A549 (cell line): ENCODE results near the gene CYB5RL. TPM values are rescaled to one million over a fixed set of nuclear protein-coding genes. Genes with fewer than 3 reads are reported as not detected.

ENCODE experiments used
- ATAC-seq, 2 experiments: fragments of 200-7000 bp in 1 of 2; fragments of >200 bp in 1 of 2; cut with Nextera tagmentation in 1 of 2; cut with Tn5 transposase in 1 of 2; 3 replicates each; pipeline versions ENCODE4 v1.8.0 to v1.9.1; 2018 to 2020; ENCODE audit warnings: mild to moderate bottlenecking in 1 of 2, moderate library complexity in 1 of 2
- CTCF ChIA-PET: fragments of 300-600 bp; sonication (Branson Sonifier 250); formaldehyde crosslinking; extraction: SDS; loops from one replicate; lab custom pipeline; 2021; ENCODE audit warnings: antibody characterized with exemption, inconsistent platforms; lab: Yijun Ruan, JAX
- POLR2A ChIA-PET: fragments of 350-600 bp; formaldehyde crosslinking; extraction: SDS; loops from one replicate; lab custom pipeline; 2021; ENCODE audit warnings: antibody characterized with exemption, inconsistent platforms; lab: Yijun Ruan, JAX
- DNase-seq, 2 experiments: peaks; one replicate each; pipeline versions ENCODE4 v3.0.0 to v3.0.0-alpha.2; 2011 to 2016; ENCODE audit warnings: low read depth in 1 of 2, low spot score in 1 of 2
- FAIRE-seq: peaks from 2 replicates; lab custom pipeline; 2011; peaks lifted over from hg19 to GRCh38; lab: Jason Lieb, UNC
- H3K27ac ChIP-seq, 2 experiments: fragments of >200 bp; sonication (Bioruptor Twin); formaldehyde crosslinking; 3 replicates each; pipeline ENCODE4 v1.5.1; 2016 to 2017
- H3K4me1 ChIP-seq: fragments of >200 bp; sonication (Bioruptor Twin); formaldehyde crosslinking; 3 replicates; pipeline ENCODE4 v1.6.1; 2016
- H3K4me2 ChIP-seq: fragments of >200 bp; sonication (Bioruptor Twin); formaldehyde crosslinking; 3 replicates; pipeline ENCODE4 v1.6.1; 2016
- H3K4me3 ChIP-seq: fragments of >200 bp; sonication (Bioruptor Twin); formaldehyde crosslinking; 3 replicates; pipeline ENCODE4 v1.5.1; 2016
- H3K9me3 ChIP-seq: fragments of >200 bp; sonication (Bioruptor Twin); formaldehyde crosslinking; 3 replicates; pipeline ENCODE4 v1.6.1; 2016
- CBX2 ChIP-seq: fragments of 200-600 bp; sonication (generic); IDR thresholded peaks from 2 replicates; pipeline ENCODE4 v1.6.1; 2016; ENCODE audit warnings: low read depth, mild to moderate bottlenecking, borderline replicate concordance
- CBX8 ChIP-seq: fragments of 200-600 bp; sonication (generic); IDR thresholded peaks from 2 replicates; pipeline ENCODE4 v1.6.1; 2016
- CEBPB ChIP-seq, 2 experiments: fragments of >200 bp in 1 of 2; sonication (Bioruptor Twin) in 1 of 2; formaldehyde crosslinking in 1 of 2; IDR thresholded peaks; 2 replicates each; pipeline ENCODE4 v1.6.1; 2012 to 2016
- ESRRA ChIP-seq: fragments of 150-350 bp; IDR thresholded peaks from 2 replicates; pipeline ENCODE4 v1.6.1; 2014; ENCODE audit warnings: mild to moderate bottlenecking, low read length, borderline replicate concordance
- HDAC2 ChIP-seq: fragments of 200-600 bp; sonication (generic); IDR thresholded peaks from 2 replicates; pipeline ENCODE4 v1.6.1; 2016
- HOXB13 ChIP-seq: fragments of 250-450 bp; sonication (Bioruptor Pico); IDR thresholded peaks from 2 replicates; pipeline ENCODE4 v1.5.0; 2020; ENCODE audit warnings: low read depth, mild to moderate bottlenecking, moderate library complexity
- HOXB5 ChIP-seq: fragments of 250-450 bp; sonication (Bioruptor Pico); IDR thresholded peaks from 2 replicates; pipeline ENCODE4 v1.5.0; 2020; ENCODE audit warnings: mild to moderate bottlenecking, moderate library complexity
- JUNB ChIP-seq: fragments of >200 bp; sonication (Bioruptor Twin); formaldehyde crosslinking; IDR thresholded peaks from 2 replicates; pipeline ENCODE4 v1.6.1; 2016
- KDM5A ChIP-seq: fragments of 200-600 bp; sonication (generic); IDR thresholded peaks from 2 replicates; pipeline ENCODE4 v1.6.1; 2016; ENCODE audit warnings: antibody characterized with exemption, mild to moderate bottlenecking
- NFE2L2 ChIP-seq: fragments of 150-350 bp; conservative IDR thresholded peaks from 2 replicates; pipeline ENCODE4 v1.6.1; 2014; ENCODE audit warnings: low read length
- PHF8 ChIP-seq: fragments of 200-600 bp; sonication (generic); IDR thresholded peaks from 2 replicates; pipeline ENCODE4 v1.6.1; 2016; ENCODE audit warnings: low read depth, mild to moderate bottlenecking, antibody characterized with exemption, moderate library complexity, borderline replicate concordance
- POLR2A ChIP-seq: IDR thresholded peaks from 2 replicates; pipeline ENCODE4 v1.6.1; 2012; ENCODE audit warnings: mild to moderate bottlenecking, low read length
- POLR2AphosphoS2 ChIP-seq: conservative IDR thresholded peaks from 2 replicates; pipeline ENCODE4 v1.6.1; 2012; ENCODE audit warnings: low read length, improper control_type of control experiment, inconsistent platforms
- RARB ChIP-seq: fragments of 250-450 bp; sonication (Bioruptor Pico); IDR thresholded peaks from 2 replicates; pipeline ENCODE4 v1.8.0; 2021; ENCODE audit warnings: mild to moderate bottlenecking, moderate library complexity
- RNF2 ChIP-seq: fragments of 200-600 bp; sonication (generic); IDR thresholded peaks from 2 replicates; pipeline ENCODE4 v1.6.1; 2016; ENCODE audit warnings: low read depth, mild to moderate bottlenecking, antibody characterized with exemption, moderate library complexity, borderline replicate concordance
- TP53 ChIP-seq: fragments of 250-450 bp; sonication (Bioruptor Pico); IDR thresholded peaks from 2 replicates; pipeline ENCODE4 v1.5.0; 2021; ENCODE audit warnings: mild to moderate bottlenecking, moderate library complexity
- ZNF302 ChIP-seq: fragments of 250-450 bp; sonication (Bioruptor Pico); IDR thresholded peaks from 2 replicates; pipeline ENCODE4 v1.9.0; 2021; ENCODE audit warnings: inconsistent platforms, mild to moderate bottlenecking, moderate library complexity
- WGBS: methylation state at CpG from one replicate; pipeline ENCODE4 v1.1.6; 2017; ENCODE audit errors: missing lambda C conversion rate; 5-methylcytosine and 5-hydroxymethylcytosine counted together
- polyA plus RNA-seq, 4 experiments: library from polyadenylated mRNA; depleted of rRNA in 3 of 4; stranded (reverse); fragments of >200 nt; fragmentation: RNase III in 1 of 4; extraction: RNeasy Plus Mini Kit Qiagen cat#74134 plus additional on column Dnase treatment in 1 of 4; gene quantifications; 2 replicates in 3 of 4; 3 replicates in 1 of 4; pipeline ENCODE4 v1.2.3, GENCODE V29; 2011 to 2017
- TF ChIP-seq, protein P1 (sequence below): fragments of 250-450 bp; sonication (Bioruptor Pico); IDR thresholded peaks from 2 replicates; pipeline ENCODE4 v1.5.0; 2020; ENCODE audit warnings: low read depth, mild to moderate bottlenecking, moderate library complexity
- TF ChIP-seq, protein P2 (sequence below): IDR thresholded peaks from 2 replicates; pipeline ENCODE4 v1.6.1; 2012; ENCODE audit warnings: low read depth, borderline replicate concordance
- TF ChIP-seq, protein P3 (sequence below): fragments of >200 bp; sonication (Bioruptor Twin); formaldehyde crosslinking; IDR thresholded peaks from 2 replicates; pipeline ENCODE4 v1.6.1; 2016
- TF ChIP-seq, protein P4 (sequence below): fragments of 150-350 bp; IDR thresholded peaks from 2 replicates; pipeline ENCODE4 v1.6.1; 2014; ENCODE audit warnings: low read depth, mild to moderate bottlenecking, low read length
- TF ChIP-seq, protein P5 (sequence below): IDR thresholded peaks from 2 replicates; pipeline ENCODE4 v1.6.1; 2012
- TF ChIP-seq, protein P6 (sequence below): IDR thresholded peaks from 2 replicates; pipeline ENCODE4 v1.6.1; 2012
- TF ChIP-seq, protein P7 (sequence below): fragments of 200-600 bp; sonication (generic); IDR thresholded peaks from 2 replicates; pipeline ENCODE4 v1.6.1; 2016; ENCODE audit warnings: antibody characterized with exemption, mild to moderate bottlenecking, moderate library complexity

The CYB5RL gene
- polyA plus RNA-seq, 2 of the 4 experiments (the other 2 are of a cell fraction), result 3.6 to 4.2 TPM

DNA sequence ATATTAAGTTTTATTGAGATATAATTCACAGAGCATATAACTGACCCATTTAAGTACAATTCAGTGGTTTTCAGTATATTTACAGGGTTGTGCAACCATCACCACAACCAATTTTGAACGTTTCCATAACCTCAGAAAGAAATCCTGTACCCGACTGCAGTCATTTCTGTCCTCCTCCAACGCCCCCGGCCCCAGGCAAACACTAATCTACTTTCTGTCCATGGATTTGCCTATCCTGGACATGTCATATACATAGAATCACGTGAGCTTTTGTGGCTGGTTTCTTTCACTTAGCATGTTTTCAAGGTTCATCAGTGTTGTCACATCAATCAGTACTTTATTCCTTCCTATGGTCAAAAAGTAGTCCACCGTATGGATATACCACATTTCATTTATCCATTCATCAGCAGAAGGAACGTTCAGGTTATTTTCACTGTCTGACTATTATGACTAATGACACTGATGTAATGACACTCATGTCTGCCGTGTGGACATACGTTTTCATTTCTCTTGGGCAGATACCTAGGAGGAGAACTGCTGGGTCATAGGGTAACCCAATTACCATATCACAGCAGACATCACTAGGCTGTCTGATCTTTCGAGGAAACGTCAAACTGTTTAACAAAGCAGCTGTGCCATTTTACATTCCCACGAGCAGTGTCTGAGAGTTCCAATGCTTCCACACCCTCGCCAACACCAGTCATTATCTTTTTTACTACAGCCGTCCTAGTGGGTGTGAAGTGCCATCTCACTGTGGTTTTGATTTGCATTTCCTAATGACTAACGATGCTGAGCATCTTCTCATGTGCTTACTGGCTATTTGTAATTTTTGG lies 30.9 kb upstream of the CYB5RL start:
- no peak overlapping the region for H3K27ac ChIP-seq
- ATAC-seq, result no peak

DNA sequence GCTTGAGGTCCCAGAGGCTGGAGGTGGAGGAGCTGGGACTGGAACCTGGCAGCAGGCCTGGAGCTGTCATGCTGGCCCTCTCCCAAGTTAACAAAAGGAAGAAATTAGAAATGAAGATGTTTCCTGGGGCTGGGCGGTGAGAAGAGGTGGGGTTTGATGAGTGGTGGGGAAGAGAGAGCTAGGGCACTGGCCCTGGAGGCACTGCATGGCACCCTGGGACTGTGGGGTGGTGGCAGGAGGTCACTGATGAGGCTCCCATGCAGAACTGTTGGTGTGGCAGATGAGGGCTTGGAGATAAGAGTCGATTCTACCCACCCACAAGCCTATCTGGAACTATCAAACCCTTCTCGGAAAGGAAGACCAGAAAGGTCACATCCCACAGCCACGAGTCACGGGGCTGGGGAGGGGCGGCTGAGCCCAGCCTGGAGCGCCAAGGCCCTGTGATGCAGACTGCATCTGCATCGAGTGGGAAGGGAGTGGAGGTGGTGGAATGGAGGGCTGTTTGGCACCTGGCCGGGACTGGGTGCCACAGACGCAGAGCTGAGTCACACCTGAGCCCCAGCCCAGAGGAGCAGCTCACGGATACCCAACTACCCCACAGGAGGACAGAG lies 29.6 kb upstream of the CYB5RL start:
- TF ChIP-seq, protein P1, sequence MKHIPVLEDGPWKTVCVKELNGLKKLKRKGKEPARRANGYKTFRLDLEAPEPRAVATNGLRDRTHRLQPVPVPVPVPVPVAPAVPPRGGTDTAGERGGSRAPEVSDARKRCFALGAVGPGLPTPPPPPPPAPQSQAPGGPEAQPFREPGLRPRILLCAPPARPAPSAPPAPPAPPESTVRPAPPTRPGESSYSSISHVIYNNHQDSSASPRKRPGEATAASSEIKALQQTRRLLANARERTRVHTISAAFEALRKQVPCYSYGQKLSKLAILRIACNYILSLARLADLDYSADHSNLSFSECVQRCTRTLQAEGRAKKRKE (CRISPR knock-in tag), result no peak
- no peak for TF ChIP-seq RNF2
- no peak for TF ChIP-seq ESRRA
- TF ChIP-seq CBX8, result no peak
- TF ChIP-seq TP53 (CRISPR knock-in tag), result no peak
- TF ChIP-seq, protein P2, sequence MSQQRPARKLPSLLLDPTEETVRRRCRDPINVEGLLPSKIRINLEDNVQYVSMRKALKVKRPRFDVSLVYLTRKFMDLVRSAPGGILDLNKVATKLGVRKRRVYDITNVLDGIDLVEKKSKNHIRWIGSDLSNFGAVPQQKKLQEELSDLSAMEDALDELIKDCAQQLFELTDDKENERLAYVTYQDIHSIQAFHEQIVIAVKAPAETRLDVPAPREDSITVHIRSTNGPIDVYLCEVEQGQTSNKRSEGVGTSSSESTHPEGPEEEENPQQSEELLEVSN, result no peak
- TF ChIP-seq, protein P3, sequence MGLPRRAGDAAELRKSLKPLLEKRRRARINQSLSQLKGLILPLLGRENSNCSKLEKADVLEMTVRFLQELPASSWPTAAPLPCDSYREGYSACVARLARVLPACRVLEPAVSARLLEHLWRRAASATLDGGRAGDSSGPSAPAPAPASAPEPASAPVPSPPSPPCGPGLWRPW, result no peak
- TF ChIP-seq HOXB5, result no peak
- TF ChIP-seq RARB (CRISPR knock-in tag), result no peak
- no peak for TF ChIP-seq PHF8
- Histone ChIP-seq H3K9me3 (no peaks in the 10 kb centered on the region), H3K27ac (peak overlapping the region in 1 of 2 experiments; percentile 82; a peak in 3 of 6 replicates), H3K4me3 (no peak overlapping the region), H3K4me1 (peaks cover 22% of the 10 kb centered on the region; the same call in 1 of the 3 replicates), H3K4me2 (peak overlapping the region; percentile 23; the same call in 1 of the 3 replicates)
- peak in 1 of 2 experiments; percentile 38 for DNase-seq
- ATAC-seq, result peak; percentile 17 to 50; a peak in 3 of 6 replicates
- 38% methylated on average over 11 of the region's 11 CpGs for WGBS
- FAIRE-seq, result no peak
- ChIA-PET CTCF (interaction anchor here (1.4 to 1.5 kb wide), 3 partner anchors 9 to 15 kb away, joined by 3 to 4 read pairs (median 4); no protein-coding TSS in a partner anchor), POLR2A (no interaction called here)

More for the DNA sequence above, 30.9 kb upstream of the CYB5RL start:
- WGBS, result 80% methylated on average over 15 of the region's 15 CpGs
- ChIA-PET CTCF (interaction anchor here (1.4 kb wide), 1 partner anchor 9 kb away, joined by 3 read pairs; no protein-coding TSS in a partner anchor), POLR2A (no interaction called here)
- no peak for FAIRE-seq
- peaks cover 22% of the 10 kb centered on the region; the same call in 1 of the 3 replicates for H3K4me1 ChIP-seq
- no peak overlapping the region for H3K4me3 ChIP-seq
- no peak overlapping the region for H3K4me2 ChIP-seq
- no peak for DNase-seq
- no peak for TF ChIP-seq CBX8
- TF ChIP-seq, protein P4, sequence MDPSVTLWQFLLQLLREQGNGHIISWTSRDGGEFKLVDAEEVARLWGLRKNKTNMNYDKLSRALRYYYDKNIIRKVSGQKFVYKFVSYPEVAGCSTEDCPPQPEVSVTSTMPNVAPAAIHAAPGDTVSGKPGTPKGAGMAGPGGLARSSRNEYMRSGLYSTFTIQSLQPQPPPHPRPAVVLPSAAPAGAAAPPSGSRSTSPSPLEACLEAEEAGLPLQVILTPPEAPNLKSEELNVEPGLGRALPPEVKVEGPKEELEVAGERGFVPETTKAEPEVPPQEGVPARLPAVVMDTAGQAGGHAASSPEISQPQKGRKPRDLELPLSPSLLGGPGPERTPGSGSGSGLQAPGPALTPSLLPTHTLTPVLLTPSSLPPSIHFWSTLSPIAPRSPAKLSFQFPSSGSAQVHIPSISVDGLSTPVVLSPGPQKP, result no peak
- no peak for TF ChIP-seq KDM5A
- TF ChIP-seq, all 56 proteins: peak for 0
- no peaks in the 10 kb centered on the region for H3K9me3 ChIP-seq

DNA sequence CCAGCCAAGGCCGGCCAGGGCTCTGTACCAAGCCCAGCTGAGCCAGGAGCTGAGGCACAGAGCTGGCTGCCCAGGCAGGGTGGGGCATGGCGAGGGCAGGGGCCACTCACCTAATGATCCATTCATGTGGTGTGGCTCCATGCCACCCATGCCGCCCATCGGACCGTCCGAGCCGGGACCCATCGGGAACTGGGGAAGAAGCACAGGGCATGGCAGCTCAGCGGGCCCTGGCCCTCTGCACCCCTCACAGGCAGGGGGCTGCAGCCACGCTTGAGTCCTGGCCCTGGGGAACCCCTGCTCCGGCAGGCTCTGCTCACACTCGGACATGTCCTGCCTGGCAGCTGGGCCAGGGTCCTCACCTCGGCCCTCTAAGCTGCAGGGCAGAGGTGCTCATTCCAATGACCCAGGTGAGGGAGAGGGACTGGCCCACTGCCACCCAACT lies 28.8 kb upstream of the CYB5RL start:
- CTCF ChIA-PET, result interaction anchor here (1.5 kb wide), 2 partner anchors 8 to 15 kb away, joined by 4 read pairs; no protein-coding TSS in a partner anchor
- H3K4me3 ChIP-seq, result no peak overlapping the region
- H3K9me3 ChIP-seq, result no peaks in the 10 kb centered on the region
- no peak for FAIRE-seq
- peaks cover 22% of the 10 kb centered on the region; the same call in 1 of the 3 replicates for H3K4me1 ChIP-seq
- ATAC-seq, result no peak
- peak overlapping the region in 1 of 2 experiments; percentile 82; a peak in 3 of 6 replicates for H3K27ac ChIP-seq
- no peak for DNase-seq
- no peak overlapping the region for H3K4me2 ChIP-seq
- WGBS, result no CpG with 5 or more reads among the region's 13 CpGs
- POLR2A ChIA-PET, result no interaction called here
- no peak for TF ChIP-seq ZNF302 (CRISPR knock-in tag)
- no peak for TF ChIP-seq CEBPB (IDR thresholded peaks at IDR 0.05)
- no peak for TF ChIP-seq POLR2AphosphoS2
- no peak for TF ChIP-seq NFE2L2
- no peak for TF ChIP-seq POLR2A
- no peak for TF ChIP-seq HOXB13 (CRISPR knock-in tag)
- TF ChIP-seq CBX8, result no peak
- TF ChIP-seq HDAC2, result no peak
- TF ChIP-seq, protein P5, sequence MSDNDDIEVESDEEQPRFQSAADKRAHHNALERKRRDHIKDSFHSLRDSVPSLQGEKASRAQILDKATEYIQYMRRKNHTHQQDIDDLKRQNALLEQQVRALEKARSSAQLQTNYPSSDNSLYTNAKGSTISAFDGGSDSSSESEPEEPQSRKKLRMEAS, result no peak
- TF ChIP-seq JUNB, result no peak
- TF ChIP-seq, protein P6, sequence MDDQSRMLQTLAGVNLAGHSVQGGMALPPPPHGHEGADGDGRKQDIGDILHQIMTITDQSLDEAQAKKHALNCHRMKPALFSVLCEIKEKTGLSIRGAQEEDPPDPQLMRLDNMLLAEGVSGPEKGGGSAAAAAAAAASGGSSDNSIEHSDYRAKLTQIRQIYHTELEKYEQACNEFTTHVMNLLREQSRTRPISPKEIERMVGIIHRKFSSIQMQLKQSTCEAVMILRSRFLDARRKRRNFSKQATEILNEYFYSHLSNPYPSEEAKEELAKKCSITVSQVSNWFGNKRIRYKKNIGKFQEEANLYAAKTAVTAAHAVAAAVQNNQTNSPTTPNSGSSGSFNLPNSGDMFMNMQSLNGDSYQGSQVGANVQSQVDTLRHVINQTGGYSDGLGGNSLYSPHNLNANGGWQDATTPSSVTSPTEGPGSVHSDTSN, result no peak
- TF ChIP-seq CBX2, result no peak
- TF ChIP-seq, protein P7, sequence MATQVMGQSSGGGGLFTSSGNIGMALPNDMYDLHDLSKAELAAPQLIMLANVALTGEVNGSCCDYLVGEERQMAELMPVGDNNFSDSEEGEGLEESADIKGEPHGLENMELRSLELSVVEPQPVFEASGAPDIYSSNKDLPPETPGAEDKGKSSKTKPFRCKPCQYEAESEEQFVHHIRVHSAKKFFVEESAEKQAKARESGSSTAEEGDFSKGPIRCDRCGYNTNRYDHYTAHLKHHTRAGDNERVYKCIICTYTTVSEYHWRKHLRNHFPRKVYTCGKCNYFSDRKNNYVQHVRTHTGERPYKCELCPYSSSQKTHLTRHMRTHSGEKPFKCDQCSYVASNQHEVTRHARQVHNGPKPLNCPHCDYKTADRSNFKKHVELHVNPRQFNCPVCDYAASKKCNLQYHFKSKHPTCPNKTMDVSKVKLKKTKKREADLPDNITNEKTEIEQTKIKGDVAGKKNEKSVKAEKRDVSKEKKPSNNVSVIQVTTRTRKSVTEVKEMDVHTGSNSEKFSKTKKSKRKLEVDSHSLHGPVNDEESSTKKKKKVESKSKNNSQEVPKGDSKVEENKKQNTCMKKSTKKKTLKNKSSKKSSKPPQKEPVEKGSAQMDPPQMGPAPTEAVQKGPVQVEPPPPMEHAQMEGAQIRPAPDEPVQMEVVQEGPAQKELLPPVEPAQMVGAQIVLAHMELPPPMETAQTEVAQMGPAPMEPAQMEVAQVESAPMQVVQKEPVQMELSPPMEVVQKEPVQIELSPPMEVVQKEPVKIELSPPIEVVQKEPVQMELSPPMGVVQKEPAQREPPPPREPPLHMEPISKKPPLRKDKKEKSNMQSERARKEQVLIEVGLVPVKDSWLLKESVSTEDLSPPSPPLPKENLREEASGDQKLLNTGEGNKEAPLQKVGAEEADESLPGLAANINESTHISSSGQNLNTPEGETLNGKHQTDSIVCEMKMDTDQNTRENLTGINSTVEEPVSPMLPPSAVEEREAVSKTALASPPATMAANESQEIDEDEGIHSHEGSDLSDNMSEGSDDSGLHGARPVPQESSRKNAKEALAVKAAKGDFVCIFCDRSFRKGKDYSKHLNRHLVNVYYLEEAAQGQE, result no peak
